Coronary artery (tissue), 2 donors: ENCODE results near the gene PPARGC1A.

Source experiments
- DNase-seq: peaks from one replicate; pipeline ENCODE4 v3.0.0-alpha.2; 2017; ENCODE audit warnings: low spot score
- H3K27ac ChIP-seq, 2 donors: fragments of 200-600 bp; sonication (generic); one replicate each; pipeline ENCODE4 v1.5.1; 2016 to 2019
- H3K4me3 ChIP-seq: fragments of 200-600 bp; sonication (generic); 2 replicates; pipeline ENCODE4 v1.5.1; 2016; ENCODE audit warnings: mild to moderate bottlenecking, moderate library complexity
- TF ChIP-seq, protein P1 (sequence below): fragments of 200-600 bp; sonication (generic); IDR thresholded peaks from one replicate; pipeline ENCODE4 v1.5.1; 2019; ENCODE audit warnings: antibody characterized with exemption

Gene PPARGC1A

DNA sequence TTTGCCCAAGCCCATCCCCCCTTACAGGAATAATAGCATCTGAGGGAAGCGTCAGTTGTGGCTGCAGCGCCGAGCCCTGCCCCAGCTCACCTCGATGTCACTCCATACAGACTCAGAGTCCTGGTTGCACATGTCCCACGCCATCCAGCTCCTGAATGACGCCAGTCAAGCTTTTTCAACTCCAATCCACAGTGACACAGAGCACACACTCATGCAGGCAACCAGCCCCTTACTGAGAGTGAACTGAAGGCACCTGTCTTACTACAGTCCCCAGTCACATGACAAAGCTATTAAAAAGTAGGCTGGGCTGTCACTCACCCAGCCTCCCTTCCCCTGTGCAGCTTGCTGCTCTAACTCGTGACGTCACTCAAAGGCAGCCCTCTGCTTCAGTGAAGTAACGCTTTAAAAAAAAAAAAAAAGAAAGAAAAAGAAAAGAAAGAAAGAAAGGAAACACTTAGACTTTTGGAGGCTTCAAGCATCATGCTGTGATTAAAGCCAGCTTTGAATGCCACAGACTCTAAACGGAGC lies at the start of gene PPARGC1A:
Gene PPARGC1A (minus strand): TSS at position 234 of the 528 bp plus-strand sequence. CDS start 90 bp downstream, at position 144.
- H3K27ac ChIP-seq = peak within 1 kb of the TSS; percentile 71 to 82
- H3K4me3 ChIP-seq = peak within 1 kb of the TSS; percentile 75
- TF ChIP-seq, protein P1, sequence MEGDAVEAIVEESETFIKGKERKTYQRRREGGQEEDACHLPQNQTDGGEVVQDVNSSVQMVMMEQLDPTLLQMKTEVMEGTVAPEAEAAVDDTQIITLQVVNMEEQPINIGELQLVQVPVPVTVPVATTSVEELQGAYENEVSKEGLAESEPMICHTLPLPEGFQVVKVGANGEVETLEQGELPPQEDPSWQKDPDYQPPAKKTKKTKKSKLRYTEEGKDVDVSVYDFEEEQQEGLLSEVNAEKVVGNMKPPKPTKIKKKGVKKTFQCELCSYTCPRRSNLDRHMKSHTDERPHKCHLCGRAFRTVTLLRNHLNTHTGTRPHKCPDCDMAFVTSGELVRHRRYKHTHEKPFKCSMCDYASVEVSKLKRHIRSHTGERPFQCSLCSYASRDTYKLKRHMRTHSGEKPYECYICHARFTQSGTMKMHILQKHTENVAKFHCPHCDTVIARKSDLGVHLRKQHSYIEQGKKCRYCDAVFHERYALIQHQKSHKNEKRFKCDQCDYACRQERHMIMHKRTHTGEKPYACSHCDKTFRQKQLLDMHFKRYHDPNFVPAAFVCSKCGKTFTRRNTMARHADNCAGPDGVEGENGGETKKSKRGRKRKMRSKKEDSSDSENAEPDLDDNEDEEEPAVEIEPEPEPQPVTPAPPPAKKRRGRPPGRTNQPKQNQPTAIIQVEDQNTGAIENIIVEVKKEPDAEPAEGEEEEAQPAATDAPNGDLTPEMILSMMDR = no peak
- DNase-seq = peak; percentile 80

GRCh38 chr4:23938796-23939195 lies 48.9 kb upstream of the PPARGC1A start:
- TF ChIP-seq, protein P1 = no peak
- DNase-seq = no peak
- H3K4me3 ChIP-seq = no peak overlapping the region
- H3K27ac ChIP-seq = no peak overlapping the region

DNA sequence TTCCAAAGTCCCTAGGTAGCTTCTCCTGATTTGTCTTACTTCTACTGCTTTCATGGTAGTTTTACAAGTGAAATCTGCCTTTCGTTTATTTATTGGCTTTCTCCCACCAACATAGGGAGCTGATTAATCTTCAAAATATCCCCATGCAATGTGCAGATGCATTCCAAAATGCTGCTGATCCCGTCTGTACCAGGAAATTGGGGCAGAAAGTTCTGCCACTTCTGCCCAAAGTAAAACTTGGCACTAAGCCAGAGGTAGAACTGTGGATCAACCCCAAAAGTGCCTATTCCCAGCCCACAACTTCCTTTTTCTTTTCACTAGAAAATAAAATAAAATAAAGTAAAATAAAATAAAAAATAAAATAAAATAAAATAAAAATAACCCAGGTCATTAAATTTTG lies 47.3 kb upstream of the PPARGC1A start:
- Histone ChIP-seq H3K4me3 (no peak overlapping the region), H3K27ac (no peak overlapping the region)
- TF ChIP-seq, protein P1 = no peak
- no peak for DNase-seq

DNA sequence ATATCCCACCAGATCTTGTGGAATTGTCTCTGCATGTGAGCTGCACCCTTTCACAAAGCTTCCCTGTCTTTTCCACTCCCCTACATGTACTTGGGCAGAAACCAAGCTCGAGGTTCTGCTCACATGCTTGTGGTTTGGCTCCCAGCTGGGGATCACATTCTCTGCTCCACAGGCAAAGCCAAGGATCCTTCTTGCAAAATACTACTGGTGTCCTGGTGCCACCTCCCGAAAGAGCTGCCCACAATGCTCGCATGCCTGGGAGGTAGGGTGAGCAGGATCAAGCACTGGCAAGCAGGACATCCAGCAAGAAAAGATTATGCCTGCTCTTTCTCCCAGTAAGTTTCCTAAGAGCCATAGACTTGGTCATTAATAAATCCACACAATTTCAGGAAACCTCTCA lies 45.1 kb upstream of the PPARGC1A start:
- Histone ChIP-seq H3K27ac (no peak overlapping the region), H3K4me3 (no peak overlapping the region)
- TF ChIP-seq, protein P1 = no peak
- peak; percentile 83 for DNase-seq

DNA sequence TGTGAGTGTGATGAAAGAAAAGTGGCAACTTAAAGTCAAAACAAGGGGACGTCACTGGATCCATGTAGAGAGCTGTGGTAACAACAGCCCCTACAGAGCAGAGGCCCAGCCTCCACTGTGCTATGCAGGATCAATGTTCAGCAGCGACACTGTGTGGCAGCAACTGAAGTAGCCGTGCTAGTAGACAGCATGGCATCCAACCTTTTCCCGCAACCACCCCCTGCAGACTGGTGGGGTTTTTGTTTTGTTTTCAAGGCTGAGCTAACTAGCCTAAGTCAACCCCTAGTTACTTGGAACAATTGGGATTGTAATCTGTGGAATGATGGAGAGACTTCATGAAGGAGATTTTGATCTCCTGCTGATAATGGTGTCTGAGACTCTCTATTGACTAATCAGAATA lies 44.4 kb upstream of the PPARGC1A start:
- TF ChIP-seq, protein P1 = no peak
- Histone ChIP-seq H3K4me3 (no peak overlapping the region), H3K27ac (no peak overlapping the region)
- DNase-seq = no peak

DNA sequence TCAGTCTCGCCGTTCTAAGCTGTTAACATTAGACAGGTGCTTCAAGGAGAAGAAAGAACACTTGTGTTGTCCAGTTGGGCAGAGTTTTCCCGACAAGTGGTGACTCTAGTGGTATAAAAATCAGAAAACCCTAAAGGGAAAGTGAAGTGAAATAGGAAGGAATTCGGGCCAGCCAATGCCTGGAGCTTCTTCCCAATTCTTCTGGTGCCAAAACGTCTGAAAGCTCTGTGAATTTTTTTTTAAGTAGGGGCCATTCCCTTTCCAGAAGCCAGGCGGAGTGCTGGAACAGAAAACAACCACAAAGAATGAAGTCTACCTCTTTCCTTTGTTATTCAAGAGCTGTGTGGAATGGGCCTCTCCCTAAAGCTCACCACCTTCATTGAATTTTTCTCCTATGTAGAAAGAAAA lies 43.1 kb upstream of the PPARGC1A start:
- no peak for DNase-seq
- no peak overlapping the region for H3K4me3 ChIP-seq
- TF ChIP-seq, protein P1 = no peak
- no peak overlapping the region for H3K27ac ChIP-seq

DNA sequence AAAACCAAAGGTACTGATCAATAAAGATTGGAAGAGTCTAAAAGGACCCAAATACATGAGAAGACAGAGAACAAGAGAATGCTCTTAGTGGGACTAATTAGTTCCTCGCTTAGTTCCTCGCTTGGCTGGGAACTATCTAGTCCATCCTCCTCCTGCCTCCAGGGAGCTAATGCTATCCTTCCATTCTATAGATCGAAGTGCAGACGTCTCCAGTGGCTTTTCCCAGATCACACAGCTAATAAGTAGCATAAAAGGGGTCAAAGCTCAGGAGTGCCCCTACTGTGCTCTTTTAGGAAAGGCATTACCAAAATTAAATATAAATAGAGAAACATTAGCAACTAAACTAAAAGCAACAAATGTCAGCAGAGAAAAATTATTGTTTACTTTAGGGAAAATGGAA lies 42.3 kb upstream of the PPARGC1A start:
- no peak for DNase-seq
- no peak overlapping the region for H3K27ac ChIP-seq

More for the DNA sequence above, 42.3 kb upstream of the PPARGC1A start:
- no peak overlapping the region for H3K4me3 ChIP-seq
- TF ChIP-seq, protein P1 = no peak
